Activated gamma-delta T cell treated with Interleukin-2 at 50 U/mL for 16 hours (primary cell): ENCODE results near the gene CLDN1.

ENCODE experiments used
- DNase-seq: peaks from one replicate; pipeline ENCODE4 v3.0.0-alpha.2; 2020

The CLDN1 gene

DNA sequence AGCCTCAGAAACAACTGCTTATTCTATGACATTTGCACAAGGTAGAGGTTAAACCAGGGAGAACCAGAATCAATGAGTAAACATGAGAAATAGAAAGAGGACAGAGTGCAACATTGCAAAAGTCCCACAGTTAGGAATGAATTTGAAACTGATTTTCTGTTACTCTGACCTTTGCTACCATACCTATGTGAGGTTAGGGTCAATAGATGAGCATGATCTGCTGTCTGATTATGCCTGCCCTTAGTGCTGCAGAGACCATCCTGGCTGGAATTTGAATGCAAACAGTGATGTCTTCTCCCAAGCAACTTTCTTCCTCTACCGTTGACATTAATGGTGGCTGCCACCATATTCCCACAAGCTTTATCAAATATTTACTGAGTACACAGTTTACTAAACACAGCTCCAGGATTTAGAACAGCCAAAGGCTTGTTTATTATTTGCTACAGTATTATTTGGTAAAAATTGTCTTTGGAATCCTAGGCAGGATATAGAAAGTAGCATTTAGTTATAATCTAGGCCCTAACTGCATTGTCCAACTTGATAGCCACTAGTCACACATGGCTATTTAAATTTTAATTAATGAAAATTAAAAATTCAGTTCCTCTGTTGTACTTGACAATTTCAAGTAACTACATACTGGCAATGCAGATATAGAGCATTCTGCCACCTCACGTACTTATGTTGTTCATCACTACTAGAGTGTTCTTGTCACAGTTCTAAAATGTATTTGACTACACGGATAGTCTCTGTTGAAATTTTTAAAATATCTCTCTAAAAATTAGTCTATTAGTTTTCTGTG, 8.9 kb upstream of the CLDN1 start:
- DNase-seq: no peak

DNA sequence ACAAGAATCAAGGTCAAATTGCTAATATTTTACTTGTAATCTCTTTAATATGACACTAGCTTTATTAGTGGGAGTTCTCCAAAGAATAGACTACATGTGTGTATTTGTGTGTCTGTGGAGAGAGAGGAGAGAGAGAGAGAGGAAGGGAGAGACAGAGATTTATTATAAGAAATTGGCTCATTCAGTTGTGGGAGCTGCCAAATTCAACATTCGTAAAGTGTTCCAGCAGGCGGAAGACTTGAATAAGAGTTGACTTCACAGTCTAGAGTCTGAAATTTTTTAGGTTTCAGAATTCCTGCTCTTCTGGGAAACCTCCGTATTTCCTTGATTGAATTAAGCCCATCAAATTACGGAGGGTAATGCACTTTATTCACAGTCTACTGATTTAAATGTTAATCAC, 4.7 kb upstream of the CLDN1 start:
- DNase-seq: no peak

DNA sequence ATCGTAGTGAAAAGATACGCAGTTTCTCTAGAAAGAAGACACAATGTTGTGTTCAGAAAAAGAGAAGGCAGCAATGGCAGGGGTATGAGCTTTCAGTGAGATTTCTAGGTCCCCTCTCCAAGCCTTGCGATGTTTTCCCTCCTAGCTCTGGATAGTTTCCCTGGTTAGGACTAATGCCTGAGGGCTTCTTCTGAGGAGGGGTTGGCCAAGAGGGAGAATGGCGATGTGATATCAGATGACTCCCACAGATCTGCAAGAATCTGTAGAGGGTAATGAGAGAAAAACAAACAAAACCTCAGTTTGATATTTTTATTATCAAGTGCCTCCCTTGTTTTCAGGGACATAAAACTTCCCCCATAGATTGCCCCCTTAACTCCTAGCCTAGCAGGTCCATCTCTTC, 4.1 kb upstream of the CLDN1 start:
- no peak for DNase-seq

DNA sequence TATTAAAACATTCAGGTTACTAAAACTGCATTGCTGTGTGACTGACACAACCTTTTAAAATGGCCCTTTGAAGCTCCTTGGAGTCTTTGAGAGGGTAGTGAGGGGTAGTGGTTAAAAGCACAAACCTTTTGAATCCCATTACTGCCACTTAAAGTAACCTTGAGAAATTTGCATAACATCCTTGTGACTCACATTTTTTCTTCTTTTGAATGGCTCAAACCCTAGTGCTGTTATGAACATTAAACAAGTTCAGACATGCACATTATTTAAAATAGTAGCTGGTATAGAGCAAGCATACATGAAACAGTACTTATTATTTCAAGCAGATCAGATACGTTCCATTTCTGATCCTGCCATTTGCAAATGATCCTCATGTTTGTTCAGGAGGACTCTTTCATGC, 3.7 kb upstream of the CLDN1 start:
- no peak for DNase-seq

DNA sequence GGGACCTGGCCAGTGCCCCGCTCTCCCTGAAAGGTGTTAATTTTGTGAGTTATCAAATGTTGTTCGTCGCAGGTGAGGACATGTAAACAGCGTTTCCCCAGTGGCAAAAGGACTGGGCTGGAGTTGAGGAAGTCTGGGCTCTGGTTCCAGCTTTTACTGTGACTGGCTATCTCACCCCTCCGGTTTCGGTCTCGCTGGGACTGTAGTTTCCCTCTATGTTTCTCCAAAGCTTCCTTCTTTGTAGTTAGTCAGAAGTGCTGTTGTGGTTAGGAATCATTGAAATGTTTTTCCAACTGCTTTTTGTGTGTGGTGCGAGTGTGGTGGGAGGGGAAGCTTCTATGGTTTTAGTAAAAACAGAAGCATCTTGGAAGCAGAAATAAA, 990 bp upstream of the CLDN1 start:
- DNase-seq: no peak

DNA sequence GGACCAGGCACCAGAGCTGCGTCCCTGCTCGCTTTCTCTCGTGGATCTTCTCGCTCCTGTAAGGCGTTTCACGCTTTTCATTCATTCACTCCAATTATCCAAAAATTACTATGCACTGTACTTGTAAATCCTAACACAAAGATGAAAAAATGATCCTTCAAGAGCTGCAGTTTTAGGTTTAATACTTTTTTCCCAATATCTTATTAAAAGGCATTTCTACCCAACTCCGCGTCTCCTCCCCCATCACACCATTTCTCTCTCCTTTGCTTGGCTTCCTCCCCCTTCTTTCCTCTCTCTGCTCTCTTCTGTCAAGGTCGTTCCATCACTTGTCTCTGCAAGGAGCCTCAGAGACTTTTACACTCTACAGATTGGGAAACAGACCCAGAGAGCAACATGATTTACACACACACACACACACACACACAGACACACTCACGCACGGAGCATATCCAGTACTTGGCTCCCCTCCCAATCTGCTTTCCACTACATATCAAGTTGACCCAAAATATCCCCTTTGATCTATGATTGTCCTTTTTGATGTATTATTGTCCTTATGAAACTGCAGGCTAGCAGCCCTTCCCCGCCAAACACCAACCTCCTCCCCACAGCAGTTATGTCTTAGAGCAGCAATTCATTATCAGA, 479 bp upstream of the CLDN1 start:
- no peak for DNase-seq

DNA sequence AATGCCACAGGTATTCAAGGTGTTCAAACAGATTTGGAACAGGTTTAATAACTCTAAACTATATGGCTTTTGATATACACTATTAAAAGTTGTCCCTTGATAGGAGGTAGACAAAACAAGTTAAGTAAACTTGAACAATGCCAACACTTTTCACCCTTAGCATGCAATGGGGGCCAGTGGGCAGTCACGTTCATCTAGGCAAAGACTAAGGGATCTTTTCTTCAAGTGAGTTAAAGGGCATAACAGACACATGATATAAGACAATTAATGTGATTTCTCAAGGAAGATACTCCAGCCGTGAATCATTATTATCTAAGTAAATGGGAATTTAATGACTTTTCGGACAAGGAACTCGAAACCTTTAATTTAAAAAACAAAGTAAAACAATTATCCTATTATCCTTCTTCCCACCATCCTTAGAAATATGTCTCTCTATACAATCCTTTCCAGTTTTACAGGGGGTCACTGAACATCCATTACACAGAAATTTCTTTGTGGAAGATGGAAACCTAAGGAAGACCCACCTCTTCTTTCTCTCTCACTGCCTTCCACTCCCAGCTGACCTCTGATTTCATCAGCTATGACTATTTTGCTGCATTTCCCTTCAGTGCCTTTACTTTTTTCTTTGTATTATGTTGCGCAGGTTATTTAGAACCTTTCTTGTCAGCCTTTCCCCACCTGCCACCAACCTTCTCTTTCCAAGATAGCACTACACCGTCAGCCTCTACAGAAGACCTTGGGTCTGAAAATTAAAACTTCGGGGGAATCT, 1.5 kb downstream of the CLDN1 start:
- no peak for DNase-seq

DNA sequence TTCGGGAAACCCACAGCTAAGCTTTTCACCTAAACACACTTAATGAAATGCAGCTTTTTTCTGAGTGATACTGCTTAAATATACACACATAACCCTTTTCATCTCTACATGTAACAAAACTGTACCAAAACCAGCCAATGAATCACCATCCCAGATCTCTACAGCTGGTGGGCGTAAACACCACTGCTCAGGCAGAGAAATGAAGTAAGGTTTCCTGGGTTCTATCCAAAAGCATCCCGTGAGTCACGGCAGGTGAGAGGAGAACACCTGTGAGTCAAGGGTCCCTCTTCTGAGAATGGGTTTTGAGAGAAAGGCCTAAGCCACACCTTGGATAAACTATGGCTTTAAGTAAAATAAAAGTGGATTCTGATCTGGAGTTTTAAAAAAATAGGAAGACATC, 2.6 kb downstream of the CLDN1 start:
- no peak for DNase-seq

DNA sequence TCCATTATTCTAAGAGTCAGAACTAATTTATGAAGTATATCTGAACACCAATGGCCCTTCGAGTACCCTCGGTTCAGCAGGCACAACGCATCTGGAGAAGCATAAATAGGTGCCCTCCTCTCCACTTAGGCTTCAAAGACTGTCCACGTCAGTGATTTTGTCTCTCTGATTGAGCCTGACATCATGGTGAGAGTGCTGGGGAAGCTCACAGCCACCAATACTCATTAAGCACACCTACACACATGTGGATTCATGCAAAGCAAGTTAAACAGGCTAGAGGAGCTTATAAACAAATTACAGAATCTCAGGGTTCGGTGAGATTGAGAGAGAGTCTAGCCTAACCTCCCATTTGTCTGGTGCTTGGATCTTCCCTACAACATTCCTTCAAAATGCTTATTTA, 3.6 kb downstream of the CLDN1 start:
- no peak for DNase-seq

DNA sequence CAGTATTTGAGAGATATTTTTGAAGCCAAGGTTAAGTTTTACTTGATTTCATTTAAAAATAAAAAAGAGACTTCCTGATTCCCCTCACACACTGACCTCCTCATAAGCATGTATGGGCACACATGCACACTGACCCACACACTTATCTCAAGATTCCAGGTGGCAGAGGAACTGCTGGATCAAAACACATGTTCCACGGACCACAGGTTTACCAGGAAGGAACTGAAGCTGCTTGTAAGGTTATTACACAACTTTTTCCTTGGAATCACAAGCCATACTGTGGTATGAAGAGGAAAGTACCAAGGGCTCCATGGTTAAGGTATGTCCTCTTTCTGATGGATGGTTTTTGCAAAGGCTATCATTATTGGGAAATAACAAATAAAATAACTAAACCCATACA, 7.5 kb downstream of the CLDN1 start:
- no peak for DNase-seq

DNA sequence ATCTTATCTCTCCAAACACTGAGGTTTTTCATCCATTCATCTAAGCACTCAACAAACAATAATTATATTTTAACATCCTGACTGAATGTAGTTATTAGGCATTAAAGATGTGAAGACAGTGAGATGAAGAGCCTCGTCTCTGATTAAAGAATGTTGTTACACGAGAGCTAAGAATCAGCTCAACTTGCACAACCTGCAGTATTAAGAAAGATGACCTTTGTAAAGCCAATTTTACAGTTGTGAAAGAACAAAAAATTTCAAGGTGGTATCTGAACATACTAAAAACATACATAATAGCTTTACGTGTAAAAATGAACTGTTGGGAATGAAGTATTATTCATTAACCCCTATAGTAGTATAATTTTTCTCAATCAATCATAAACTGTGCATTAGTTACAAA, 12.8 kb downstream of the CLDN1 start:
- no peak for DNase-seq

DNA sequence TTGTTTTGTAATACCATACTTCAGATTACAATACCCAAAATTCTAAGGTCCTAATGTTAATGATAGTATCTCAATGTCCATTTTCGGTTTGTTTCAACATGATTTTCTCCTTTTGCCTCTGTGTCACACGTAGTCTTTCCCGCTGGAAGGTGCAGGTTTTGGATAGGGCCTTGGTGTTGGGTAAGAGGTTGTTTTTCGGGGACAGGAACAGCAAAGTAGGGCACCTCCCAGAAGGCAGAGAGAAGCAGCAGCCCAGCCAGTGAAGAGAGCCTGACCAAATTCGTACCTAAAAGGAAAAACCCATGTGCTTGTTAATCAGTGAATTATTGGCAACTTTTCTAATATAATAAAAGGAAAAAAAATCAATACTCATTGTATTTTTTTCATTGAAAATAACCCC, 14.1 kb downstream of the CLDN1 start:
- DNase-seq: no peak

DNA sequence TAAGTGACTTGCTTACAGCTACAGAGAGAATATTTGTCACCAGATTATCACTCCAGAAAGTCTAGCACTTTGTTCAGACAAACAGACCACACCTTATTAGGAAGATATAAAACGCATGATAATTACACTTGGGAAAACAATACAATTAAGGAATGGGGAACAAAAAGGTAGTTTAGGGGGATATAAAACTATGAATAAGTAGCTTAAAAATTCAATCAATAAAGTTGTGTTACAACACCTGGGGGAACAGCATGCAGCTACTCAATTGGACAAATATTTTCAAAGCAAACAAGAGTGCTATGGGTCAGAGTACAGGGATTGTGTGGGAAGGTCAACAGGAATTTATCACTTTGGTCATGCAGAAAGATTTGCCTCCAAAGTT, 15.1 kb downstream of the CLDN1 start:
- DNase-seq: no peak

DNA sequence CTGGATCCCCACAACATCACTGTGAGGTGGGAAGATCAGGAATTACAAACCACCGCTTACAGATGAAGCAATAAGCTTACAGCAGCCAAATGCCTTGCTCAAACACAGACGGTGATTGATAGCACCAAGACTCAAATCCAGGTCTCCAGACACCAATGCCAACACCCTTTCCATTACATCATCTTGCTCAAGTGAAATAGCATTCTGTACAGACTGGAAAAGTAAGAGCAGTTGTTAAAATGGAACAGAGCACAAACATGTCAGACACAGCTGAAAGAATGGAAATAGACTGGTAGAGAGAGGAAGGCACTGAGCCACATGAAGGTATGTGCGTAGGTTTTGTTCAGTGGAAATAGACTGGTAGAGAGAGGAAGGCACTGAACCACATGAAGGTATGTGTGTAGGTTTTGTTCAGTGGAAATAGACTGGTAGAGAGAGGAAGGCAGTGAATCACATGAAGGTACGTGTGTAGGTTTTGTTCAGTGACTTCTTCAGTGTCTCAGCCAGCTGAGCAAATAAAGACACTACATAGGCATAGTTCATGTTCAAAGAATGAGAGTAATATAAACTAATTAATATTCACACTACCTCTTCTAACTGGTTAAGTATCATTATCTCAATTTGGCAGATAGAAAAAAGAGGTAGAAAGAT, 15.6 kb downstream of the CLDN1 start:
- no peak for DNase-seq

DNA sequence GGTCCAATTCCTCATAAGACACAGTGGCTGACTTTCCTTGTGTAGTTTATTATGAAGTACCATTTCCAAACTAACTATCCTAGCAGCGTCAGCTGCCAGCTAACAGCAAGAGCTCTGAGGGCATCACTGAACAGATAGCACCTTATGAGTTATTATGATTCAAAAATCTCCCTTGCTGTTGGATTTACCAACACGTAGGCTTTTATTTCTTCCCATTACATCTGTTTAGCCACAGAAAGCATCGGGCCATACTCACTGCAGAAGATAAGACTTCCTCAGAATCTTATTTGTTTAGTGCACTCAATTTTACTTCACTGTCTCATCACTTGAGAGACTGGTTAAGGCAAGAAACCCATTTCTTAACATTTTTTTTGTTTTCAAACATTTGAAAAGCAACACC, 16.2 kb downstream of the CLDN1 start:
- DNase-seq: no peak

DNA sequence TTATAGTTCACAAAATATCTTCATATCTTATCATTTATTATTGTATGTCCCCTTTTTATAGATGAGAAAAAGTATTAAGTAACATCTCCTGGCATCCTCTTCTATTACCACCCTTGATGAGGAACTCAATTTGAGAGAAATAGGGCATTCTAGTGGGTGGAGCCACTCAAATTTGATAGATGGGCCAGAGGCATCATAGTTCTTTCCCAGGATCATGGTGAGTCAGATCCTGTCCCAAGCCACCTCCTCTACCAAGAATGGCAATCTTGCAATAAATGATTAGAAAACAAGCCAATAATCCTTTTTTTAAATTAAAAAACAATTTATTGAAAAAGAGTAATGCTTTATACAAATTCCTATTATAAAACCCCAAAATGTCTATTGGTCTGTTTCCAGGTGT, 16.8 kb downstream of the CLDN1 start:
- DNase-seq: no peak

DNA sequence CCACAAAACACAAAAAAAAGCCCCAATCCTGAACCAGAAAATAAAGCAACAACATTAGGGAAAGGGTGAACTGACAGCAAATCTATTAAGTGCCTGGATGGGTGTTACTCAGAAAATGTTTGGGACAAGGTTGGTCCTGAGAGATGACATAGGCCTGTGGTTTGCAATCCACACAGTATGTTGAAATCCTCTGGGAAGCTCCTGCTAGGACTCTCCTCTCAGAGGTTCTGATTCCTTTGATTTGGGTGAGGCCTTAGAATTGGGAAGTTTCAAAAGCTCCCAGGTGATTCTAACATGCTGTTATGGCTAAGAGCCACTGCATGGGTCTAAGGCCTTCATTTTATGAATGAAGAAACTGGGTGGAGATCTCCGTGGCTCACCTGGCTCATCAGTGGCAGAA, 18.4 kb downstream of the CLDN1 start:
- no peak for DNase-seq

DNA sequence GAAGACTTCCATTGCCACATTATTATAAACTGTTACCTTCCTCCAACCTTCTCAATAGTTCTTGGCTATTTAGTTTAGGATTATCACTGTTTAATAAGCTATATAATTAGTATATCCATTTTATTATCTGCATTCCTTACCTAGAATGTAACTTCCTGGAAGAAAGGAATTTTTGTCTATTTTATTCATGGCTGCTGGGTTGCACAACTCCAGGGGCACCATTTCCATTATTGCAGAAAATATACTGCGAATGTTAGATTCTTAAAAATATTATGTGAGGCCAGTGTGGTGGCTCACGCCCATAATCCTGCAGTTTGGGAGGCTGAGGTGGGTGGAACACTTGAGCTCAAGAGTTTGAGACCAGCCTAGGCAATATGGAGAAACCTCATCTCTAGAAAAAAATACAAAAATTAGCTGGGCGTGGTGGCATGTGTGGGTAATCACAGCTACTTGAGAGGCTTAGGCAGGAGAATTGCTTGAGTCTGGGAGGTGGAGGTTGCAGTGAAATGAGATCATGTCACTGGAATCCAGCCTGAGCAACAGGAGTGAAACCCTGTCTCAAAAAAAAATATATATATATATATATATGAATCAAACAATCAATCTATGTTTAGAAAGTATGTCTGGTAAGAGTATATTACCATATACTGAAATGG, 19.9 kb downstream of the CLDN1 start:
- no peak for DNase-seq

DNA sequence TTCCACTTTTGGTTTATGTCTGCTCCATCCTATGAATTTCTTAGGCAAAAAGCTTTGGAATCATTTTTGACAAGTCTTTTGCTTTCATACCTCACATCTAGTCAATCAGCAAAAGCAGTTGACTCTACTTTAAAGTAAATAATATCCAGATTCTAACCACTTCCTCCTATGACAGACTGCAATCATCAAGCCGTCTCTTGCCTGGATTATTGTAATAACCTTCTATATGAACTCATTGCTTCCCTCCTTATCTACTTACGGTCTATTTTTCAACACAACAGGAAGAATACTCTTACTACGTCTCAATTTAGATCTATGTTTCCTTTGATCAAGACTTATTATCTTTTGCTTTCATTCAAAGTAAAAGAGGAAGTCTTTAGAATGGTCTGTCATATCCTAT, 20.7 kb downstream of the CLDN1 start:
- no peak for DNase-seq

DNA sequence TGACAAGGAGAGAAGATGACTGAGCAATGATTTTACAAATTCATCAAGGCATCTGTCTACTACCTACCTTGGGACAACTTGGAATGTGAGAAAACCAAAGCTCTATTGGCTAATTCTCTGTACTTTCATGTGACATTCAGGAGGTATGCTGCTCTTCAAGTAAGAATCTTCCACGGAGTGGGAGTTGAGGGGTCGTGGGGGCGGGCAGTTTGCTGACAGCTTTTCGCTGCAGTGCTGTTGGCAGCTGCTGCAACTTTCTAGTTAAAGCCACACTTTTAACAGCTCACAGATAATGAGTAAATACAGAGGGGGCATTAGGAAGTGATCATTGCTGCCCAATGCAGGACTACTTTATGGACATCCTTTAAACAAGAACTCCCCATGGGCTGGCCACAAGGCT, 22.3 kb downstream of the CLDN1 start:
- no peak for DNase-seq

DNA sequence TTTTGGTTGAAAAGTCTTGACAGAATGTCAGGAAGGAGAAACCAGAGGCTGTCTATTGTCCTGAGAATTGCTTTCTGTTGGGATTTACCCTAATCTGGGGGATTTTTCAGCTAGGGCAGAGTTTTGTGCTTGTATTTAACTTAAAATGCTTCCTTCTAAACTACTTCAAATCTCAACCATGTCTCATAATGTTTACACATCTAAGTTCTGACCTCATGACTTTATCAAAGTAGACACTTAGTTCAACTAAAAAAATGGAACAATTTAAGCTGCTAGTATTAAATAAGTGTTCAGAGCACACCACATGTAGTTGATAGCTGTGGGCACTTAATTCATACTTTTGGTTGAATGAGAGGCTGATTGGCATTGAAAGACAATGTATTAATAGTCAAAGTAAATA, 28.2 kb downstream of the CLDN1 start:
- no peak for DNase-seq

DNA sequence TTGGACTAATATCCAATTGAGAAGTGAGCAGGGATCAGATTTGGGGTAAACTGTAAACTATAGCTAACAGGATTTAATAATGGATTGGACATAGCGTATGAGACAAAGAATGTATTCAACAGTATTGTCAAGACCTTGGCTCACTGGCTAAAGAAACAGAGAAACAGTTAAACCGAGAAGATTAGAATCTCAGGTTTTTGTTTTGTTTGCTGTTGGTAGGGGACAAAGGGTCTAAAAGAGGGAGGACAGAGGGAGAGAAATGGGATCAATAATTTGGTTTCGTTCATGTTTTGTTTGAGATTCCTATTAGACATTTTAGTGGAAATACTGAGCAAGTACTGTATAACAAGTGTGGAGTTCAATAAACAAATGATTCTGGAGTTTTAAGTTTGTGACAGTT, 28.6 kb downstream of the CLDN1 start:
- no peak for DNase-seq

DNA sequence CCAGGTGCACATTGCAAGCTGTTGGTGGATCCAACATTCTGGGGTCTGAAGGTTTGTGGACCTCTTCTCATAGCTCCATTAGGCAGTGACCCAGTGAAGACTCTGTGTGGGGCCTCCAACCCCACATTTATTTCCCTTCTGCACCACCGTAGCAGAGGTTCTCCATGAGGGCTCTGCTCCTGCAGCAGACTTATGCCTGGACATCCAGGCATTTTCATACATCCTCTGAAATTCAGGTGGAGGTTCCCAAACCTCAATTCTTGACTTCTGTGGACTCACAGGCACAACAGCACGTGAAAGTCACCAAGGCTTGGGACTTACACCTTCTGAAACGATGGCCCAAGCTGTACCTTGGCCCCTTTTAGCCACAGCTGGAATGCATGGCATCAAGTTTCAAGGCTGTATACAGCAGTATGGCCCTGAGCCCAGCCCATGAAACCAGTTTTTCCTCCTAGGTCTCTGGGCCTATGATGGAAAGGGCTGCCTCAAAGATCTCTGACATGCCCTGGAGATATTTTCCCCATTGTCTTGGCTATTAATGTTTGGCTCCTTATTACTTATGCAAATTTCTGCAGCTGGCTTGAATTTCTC, 30.2 kb downstream of the CLDN1 start:
- DNase-seq: no peak
